Liver (tissue), 3 donors: ENCODE measurements around the gene OMP.

Experiments used
- ATF3 ChIP-seq: IDR thresholded peaks from 2 replicates; pipeline ENCODE4 v1.6.1; 2016; ENCODE audit warnings: antibody characterized with exemption
- FOXA1 ChIP-seq: IDR thresholded peaks from 2 replicates; pipeline ENCODE4 v1.6.1; 2016; ENCODE audit warnings: antibody characterized with exemption
- GABPA ChIP-seq, 2 donors: IDR thresholded peaks in 1 of 2; conservative IDR thresholded peaks in 1 of 2; 2 replicates each; pipeline ENCODE4 v1.6.1; 2016; ENCODE audit warnings: antibody characterized with exemption in 2 of 2, mild to moderate bottlenecking in 1 of 2, moderate library complexity in 1 of 2
- HNF4A ChIP-seq, 2 donors: conservative IDR thresholded peaks; 2 replicates each; pipeline ENCODE4 v1.6.1; 2016; ENCODE audit warnings: antibody characterized with exemption in 2 of 2, mild to moderate bottlenecking in 2 of 2
- HNF4G ChIP-seq: IDR thresholded peaks from 2 replicates; pipeline ENCODE4 v1.6.1; 2016; ENCODE audit warnings: antibody characterized with exemption
- MAX ChIP-seq: IDR thresholded peaks from 2 replicates; pipeline ENCODE4 v1.6.1; 2016; ENCODE audit warnings: antibody characterized with exemption
- NR2F2 ChIP-seq: IDR thresholded peaks from 2 replicates; pipeline ENCODE4 v1.6.1; 2016; ENCODE audit warnings: antibody characterized with exemption
- RAD21 ChIP-seq, 2 donors: IDR thresholded peaks; 2 replicates each; pipeline ENCODE4 v1.6.1; 2016; ENCODE audit warnings: antibody characterized with exemption in 2 of 2, mild to moderate bottlenecking in 2 of 2
- REST ChIP-seq: IDR thresholded peaks from 2 replicates; pipeline ENCODE4 v1.6.1; 2016; ENCODE audit warnings: antibody characterized with exemption, mild to moderate bottlenecking
- RXRA ChIP-seq, 2 donors: IDR thresholded peaks; 2 replicates each; pipeline ENCODE4 v1.6.1; 2017 to 2018; ENCODE audit warnings: antibody characterized with exemption in 2 of 2, mild to moderate bottlenecking in 1 of 2
- SP1 ChIP-seq: IDR thresholded peaks from 2 replicates; pipeline ENCODE4 v1.6.1; 2018; ENCODE audit warnings: antibody characterized with exemption, mild to moderate bottlenecking
- TF ChIP-seq, protein P1 (sequence below): fragments of 150-350 bp; IDR thresholded peaks from 2 replicates; pipeline ENCODE4 v1.5.1; 2017; ENCODE audit warnings: improper control_type of control experiment, low read depth, low read length; ENCODE audit not compliant: missing input control
- donor health status: healthy.
- donor health status: healthy.

DNA sequence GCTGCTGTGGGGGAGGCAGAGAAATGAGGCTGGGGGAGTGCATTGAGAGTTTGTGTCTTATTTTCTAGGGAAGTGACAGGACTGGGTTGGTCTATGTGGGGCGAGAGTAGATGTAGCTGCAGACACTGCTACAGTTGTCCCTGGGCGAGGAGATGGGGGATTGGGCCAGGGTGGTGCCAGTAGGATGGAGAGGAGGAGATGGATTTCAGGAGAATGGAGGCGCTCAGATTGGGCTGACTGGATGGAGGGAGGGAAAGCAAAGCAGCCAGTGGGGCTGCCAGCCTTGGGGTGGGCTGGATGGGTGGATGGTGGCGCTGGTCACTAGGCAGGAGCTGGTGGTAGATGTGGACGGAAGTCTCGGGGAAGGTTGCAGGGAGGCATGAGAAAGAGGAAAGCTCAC lies 9.3 kb downstream of the OMP start:
- TF ChIP-seq, protein P1, sequence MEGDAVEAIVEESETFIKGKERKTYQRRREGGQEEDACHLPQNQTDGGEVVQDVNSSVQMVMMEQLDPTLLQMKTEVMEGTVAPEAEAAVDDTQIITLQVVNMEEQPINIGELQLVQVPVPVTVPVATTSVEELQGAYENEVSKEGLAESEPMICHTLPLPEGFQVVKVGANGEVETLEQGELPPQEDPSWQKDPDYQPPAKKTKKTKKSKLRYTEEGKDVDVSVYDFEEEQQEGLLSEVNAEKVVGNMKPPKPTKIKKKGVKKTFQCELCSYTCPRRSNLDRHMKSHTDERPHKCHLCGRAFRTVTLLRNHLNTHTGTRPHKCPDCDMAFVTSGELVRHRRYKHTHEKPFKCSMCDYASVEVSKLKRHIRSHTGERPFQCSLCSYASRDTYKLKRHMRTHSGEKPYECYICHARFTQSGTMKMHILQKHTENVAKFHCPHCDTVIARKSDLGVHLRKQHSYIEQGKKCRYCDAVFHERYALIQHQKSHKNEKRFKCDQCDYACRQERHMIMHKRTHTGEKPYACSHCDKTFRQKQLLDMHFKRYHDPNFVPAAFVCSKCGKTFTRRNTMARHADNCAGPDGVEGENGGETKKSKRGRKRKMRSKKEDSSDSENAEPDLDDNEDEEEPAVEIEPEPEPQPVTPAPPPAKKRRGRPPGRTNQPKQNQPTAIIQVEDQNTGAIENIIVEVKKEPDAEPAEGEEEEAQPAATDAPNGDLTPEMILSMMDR, result no peak
- no peak for TF ChIP-seq ATF3
- TF ChIP-seq MAX, result no peak
- TF ChIP-seq RAD21 (IDR thresholded peaks at IDR 0.05), result no peak
- no peak for TF ChIP-seq SP1
- TF ChIP-seq HNF4A (conservative IDR thresholded peaks at IDR 0.05), result no peak
- TF ChIP-seq GABPA (IDR thresholded peaks at IDR 0.05 in 1 of 2, conservative IDR thresholded peaks at IDR 0.05 in 1 of 2), result no peak
- TF ChIP-seq FOXA1, result no peak
- TF ChIP-seq HNF4G, result no peak
- no peak for TF ChIP-seq NR2F2
- TF ChIP-seq RXRA (IDR thresholded peaks at IDR 0.05), result no peak
- TF ChIP-seq REST, result no peak
